BLaER1 (cell line): Measurements from ENCODE around the gene TMEM259.

Experiments
- H3K27ac ChIP-seq: shearing (Covaris generic); formaldehyde crosslinking; 2 replicates; pipeline ENCODE4 v1.8.1; 2022
- H3K27me3 ChIP-seq: shearing (Covaris generic); formaldehyde crosslinking; 2 replicates; pipeline ENCODE4 v1.8.1; 2022
- H3K36me3 ChIP-seq: shearing (Covaris generic); formaldehyde crosslinking; 2 replicates; pipeline ENCODE4 v1.8.1; 2022
- H3K4me1 ChIP-seq: shearing (Covaris generic); formaldehyde crosslinking; 2 replicates; pipeline ENCODE4 v1.8.1; 2022
- H3K4me2 ChIP-seq: shearing (Covaris generic); formaldehyde crosslinking; 2 replicates; pipeline ENCODE4 v1.8.1; 2022
- H3K4me3 ChIP-seq: shearing (Covaris generic); formaldehyde crosslinking; 2 replicates; pipeline ENCODE4 v1.8.1; 2022
- H3K9ac ChIP-seq: shearing (Covaris generic); formaldehyde crosslinking; 2 replicates; pipeline ENCODE4 v1.8.1; 2022
- H3K9me3 ChIP-seq: shearing (Covaris generic); formaldehyde crosslinking; 2 replicates; pipeline ENCODE4 v1.8.1; 2022
- H4K20me1 ChIP-seq: shearing (Covaris generic); formaldehyde crosslinking; 2 replicates; pipeline ENCODE4 v1.8.1; 2022
- Cebpa-rat ChIP-seq: shearing (Covaris generic); IDR thresholded peaks from 2 replicates; pipeline ENCODE4 v1.8.1; 2022

The TMEM259 gene

GRCh38 chr19:1055886-1056620, 35.1 kb upstream of the TMEM259 start:
- peaks cover 10% of the 10 kb centered on the region; the same call in 1 of the 2 replicates for H3K36me3 ChIP-seq
- no peak overlapping the region for H3K4me2 ChIP-seq
- peaks cover 34% of the 10 kb centered on the region for H3K4me1 ChIP-seq
- no peak for TF ChIP-seq Cebpa-rat
- no peaks in the 10 kb centered on the region for H3K9me3 ChIP-seq
- no peak overlapping the region for H3K9ac ChIP-seq
- H3K4me3 ChIP-seq, result no peak overlapping the region
- H3K27ac ChIP-seq, result no peak overlapping the region
- no peaks in the 10 kb centered on the region for H3K27me3 ChIP-seq
- no peaks in the 10 kb centered on the region for H4K20me1 ChIP-seq

- Histone ChIP-seq H3K4me1 (peaks cover 36% of the 10 kb centered on the region), H3K4me3 (no peak overlapping the region), H3K9me3 (no peaks in the 10 kb centered on the region), H3K4me2 (no peak overlapping the region), H3K36me3 (peaks cover 10% of the 10 kb centered on the region; the same call in 1 of the 2 replicates), H3K27me3 (no peaks in the 10 kb centered on the region), H3K9ac (no peak overlapping the region), H4K20me1 (no peaks in the 10 kb centered on the region), H3K27ac (no peak overlapping the region)
- TF ChIP-seq Cebpa-rat, result no peak
These were observed 34.1 kb upstream of the TMEM259 start for GRCh38 chr19:1055028-1055425.

- Histone ChIP-seq H3K4me2 (no peak overlapping the region), H3K27me3 (no peaks in the 10 kb centered on the region), H3K27ac (no peak overlapping the region), H3K9me3 (no peaks in the 10 kb centered on the region), H4K20me1 (no peaks in the 10 kb centered on the region), H3K36me3 (peaks cover 10% of the 10 kb centered on the region; the same call in 1 of the 2 replicates), H3K4me3 (no peak overlapping the region), H3K9ac (no peak overlapping the region), H3K4me1 (peaks cover 38% of the 10 kb centered on the region)
- TF ChIP-seq Cebpa-rat, result no peak
These were observed 33.4 kb upstream of the TMEM259 start for GRCh38 chr19:1054102-1055027.

- TF ChIP-seq Cebpa-rat, result no peak
- Histone ChIP-seq H3K9ac (no peak overlapping the region), H4K20me1 (no peaks in the 10 kb centered on the region), H3K36me3 (peaks cover 10% of the 10 kb centered on the region; the same call in 1 of the 2 replicates), H3K9me3 (no peaks in the 10 kb centered on the region), H3K27ac (peak overlapping the region; percentile 30; the same call in 1 of the 2 replicates), H3K4me1 (peaks cover 33% of the 10 kb centered on the region), H3K27me3 (no peaks in the 10 kb centered on the region), H3K4me3 (no peak overlapping the region), H3K4me2 (no peak overlapping the region)
These were observed 32.5 kb upstream of the TMEM259 start for GRCh38 chr19:1053176-1054101.

DNA sequence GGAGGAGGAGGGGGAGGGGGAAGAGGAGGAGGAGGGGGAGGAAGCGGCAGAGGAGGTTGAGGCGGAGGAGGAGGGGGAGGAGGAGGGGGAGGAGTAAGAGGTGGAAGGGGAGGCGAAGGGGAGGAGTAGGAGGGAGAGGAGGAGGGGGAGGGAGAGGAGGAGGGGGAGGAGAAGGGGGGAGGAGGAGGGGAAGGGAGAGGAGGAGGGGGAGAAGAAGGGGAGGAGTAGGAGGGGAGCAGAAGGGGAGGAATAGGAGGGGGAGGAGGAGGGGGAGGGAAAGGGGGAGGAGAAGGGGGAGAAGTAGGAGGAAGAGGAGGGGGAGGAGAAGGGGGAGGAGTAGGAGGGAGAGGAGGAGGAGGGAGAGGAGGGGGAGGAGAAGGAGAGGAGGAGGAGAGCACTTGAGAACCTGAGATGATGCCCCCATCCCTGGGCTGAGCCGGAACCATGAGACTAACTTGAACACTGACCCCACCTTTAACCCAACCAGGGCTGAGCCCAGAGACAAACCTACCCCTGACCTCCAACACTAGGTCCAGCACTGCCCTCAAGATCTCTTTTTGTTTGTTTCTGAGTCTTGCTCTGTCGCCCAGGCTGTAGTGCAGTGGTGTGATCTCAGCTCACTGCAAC, 31.5 kb upstream of the TMEM259 start:
- Histone ChIP-seq H3K27ac (peak overlapping the region; percentile 30; the same call in 1 of the 2 replicates), H3K9ac (no peak overlapping the region), H3K4me1 (peaks cover 23% of the 10 kb centered on the region), H3K4me2 (no peak overlapping the region), H3K9me3 (no peaks in the 10 kb centered on the region), H3K27me3 (no peaks in the 10 kb centered on the region), H3K4me3 (no peak overlapping the region), H3K36me3 (peaks cover 11% of the 10 kb centered on the region; the same call in 1 of the 2 replicates), H4K20me1 (no peaks in the 10 kb centered on the region)
- TF ChIP-seq Cebpa-rat, result no peak

DNA sequence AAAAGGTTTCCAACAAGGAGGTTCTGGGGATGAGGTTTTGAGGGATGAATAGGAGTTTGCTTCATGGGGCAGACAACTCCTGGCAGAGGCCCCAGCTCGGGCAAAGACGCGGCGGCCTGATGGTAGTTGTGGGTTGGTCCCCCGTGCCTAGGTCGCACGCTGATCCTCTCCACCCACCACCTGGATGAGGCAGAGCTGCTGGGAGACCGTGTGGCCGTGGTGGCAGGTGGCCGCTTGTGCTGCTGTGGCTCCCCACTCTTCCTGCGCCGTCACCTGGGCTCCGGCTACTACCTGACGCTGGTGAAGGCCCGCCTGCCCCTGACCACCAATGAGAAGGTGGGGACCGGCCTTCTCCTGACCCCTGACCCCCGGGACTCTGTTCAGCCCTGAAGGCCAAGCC, 30.9 kb upstream of the TMEM259 start:
- Histone ChIP-seq H3K27ac (no peak overlapping the region), H3K4me3 (no peak overlapping the region), H4K20me1 (no peaks in the 10 kb centered on the region), H3K9ac (no peak overlapping the region), H3K9me3 (no peaks in the 10 kb centered on the region), H3K4me2 (no peak overlapping the region), H3K27me3 (no peaks in the 10 kb centered on the region), H3K4me1 (peaks cover 22% of the 10 kb centered on the region), H3K36me3 (peaks cover 17% of the 10 kb centered on the region; the same call in 1 of the 2 replicates)
- TF ChIP-seq Cebpa-rat, result no peak

GRCh38 chr19:1050989-1051788, 30.3 kb upstream of the TMEM259 start:
- no peaks in the 10 kb centered on the region for H3K27me3 ChIP-seq
- H3K9ac ChIP-seq, result no peak overlapping the region
- peaks cover 23% of the 10 kb centered on the region for H3K4me1 ChIP-seq
- TF ChIP-seq Cebpa-rat, result no peak
- H3K4me3 ChIP-seq, result no peak overlapping the region
- H3K4me2 ChIP-seq, result no peak overlapping the region
- H3K36me3 ChIP-seq, result peaks cover 18% of the 10 kb centered on the region; the same call in 1 of the 2 replicates
- H3K9me3 ChIP-seq, result no peaks in the 10 kb centered on the region
- H4K20me1 ChIP-seq, result no peaks in the 10 kb centered on the region
- no peak overlapping the region for H3K27ac ChIP-seq

DNA sequence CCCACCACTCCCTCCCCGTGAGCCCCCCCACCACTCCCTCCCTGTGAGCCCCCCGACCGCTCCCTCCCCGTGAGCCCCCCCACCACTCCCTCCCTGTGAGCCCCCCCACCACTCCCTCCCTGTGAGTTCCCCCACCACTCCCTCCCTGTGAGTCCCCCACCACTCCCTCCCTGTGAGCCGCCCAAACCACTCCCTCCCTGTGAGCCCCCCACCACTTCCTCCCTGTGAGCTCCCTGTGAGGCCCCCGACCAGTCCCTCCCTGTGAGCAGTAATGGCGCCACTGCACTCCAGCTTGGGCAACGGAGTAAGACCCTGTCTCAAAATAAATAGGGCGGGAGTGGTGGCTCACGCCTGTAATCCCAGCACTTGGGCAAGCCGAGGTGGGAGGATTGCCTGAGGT, 28.9 kb upstream of the TMEM259 start:
- H3K36me3 ChIP-seq, result peaks cover 18% of the 10 kb centered on the region; the same call in 1 of the 2 replicates
- H3K27me3 ChIP-seq, result no peaks in the 10 kb centered on the region
- TF ChIP-seq Cebpa-rat, result no peak
- H3K9ac ChIP-seq, result no peak overlapping the region
- H3K9me3 ChIP-seq, result no peaks in the 10 kb centered on the region
- no peak overlapping the region for H3K4me3 ChIP-seq
- 0 out of 2 replicates have a peak overlapping the region, but pooled peaks have one; percentile 13 for H3K27ac ChIP-seq
- H3K4me1 ChIP-seq, result peaks cover 30% of the 10 kb centered on the region
- no peak overlapping the region for H3K4me2 ChIP-seq
- no peaks in the 10 kb centered on the region for H4K20me1 ChIP-seq
